Renal cortical epithelial cell (primary cell): ENCODE results near the gene METTL15. TPM values are rescaled to one million over a fixed set of nuclear protein-coding genes. Genes with fewer than 3 reads are reported as not detected.
A peak's percentile ranks its signal among the peaks of the same experiment; 100 is the strongest.
"Not testable (repeated sequence)": the region's sequence is repeated elsewhere in the genome, so short reads cannot be mapped to it uniquely, and the experiment has no call there.

Source experiments
- DNase-seq: peaks from one replicate; pipeline ENCODE4 v3.0.0-alpha.2; 2011; ENCODE audit warnings: low read depth
- total RNA-seq: library from RNA; depleted of rRNA; stranded (reverse); fragments of >200 nt; gene quantifications from 2 replicates; pipeline ENCODE4 v1.2.3, GENCODE V29; 2014

Gene METTL15
- total RNA-seq, result 20.8 and 27.4 TPM in 2 replicates

- peak; percentile 96 for DNase-seq
Measured at GRCh38 chr11:28107750-28108618, at the start of gene METTL15, which contains the start of gene KIF18A. TSS of gene METTL15 (plus strand) at chr11:28108388. CDS start at chr11:28113335, 4,947 bp downstream. TSS of gene KIF18A (minus strand) at chr11:28108156. CDS start at chr11:28097947, 10,209 bp downstream.

- DNase-seq, result no peak
Measured at GRCh38 chr11:28071305-28071704, 36.9 kb upstream of the METTL15 start.

- peak; percentile 3 for DNase-seq
Measured at GRCh38 chr11:28072321-28072720, 35.9 kb upstream of the METTL15 start.

DNA sequence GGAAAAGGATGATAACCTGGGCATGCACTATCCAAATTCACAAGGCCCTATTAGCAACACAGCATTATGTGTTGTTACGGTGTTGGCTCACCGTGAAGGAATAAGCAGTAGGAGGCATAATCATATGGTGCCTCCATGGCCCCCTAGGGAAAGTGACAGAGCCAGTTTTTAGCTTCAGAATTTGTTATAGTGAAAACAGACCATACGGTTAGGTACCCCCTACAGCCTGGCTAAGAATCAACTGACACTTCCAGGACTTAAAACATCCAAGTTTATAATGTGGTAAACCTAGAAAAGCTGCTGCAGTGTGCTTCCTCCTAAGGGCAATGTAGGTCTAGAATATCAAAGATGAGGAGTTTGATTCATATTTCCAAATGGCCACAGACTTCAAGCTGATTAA lies 30.7 kb upstream of the METTL15 start:
- DNase-seq, result no peak

DNA sequence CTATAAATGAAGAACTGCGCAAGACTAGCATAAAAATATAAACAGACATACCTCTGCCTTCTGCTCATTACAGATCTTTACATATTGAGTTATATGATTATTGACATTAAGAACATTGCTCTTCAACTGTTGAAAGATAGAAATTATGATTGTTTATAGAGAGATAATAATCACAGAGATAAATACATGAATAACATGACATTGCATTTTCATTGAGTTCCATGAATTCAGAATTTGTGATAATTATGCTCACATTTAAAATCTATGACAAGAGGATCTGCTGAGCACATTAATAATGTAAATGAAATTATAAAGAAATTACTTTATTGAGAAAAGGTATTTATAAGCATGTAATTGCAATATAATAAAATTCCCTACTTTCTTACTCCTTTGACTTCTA lies 25.1 kb upstream of the METTL15 start:
- no peak for DNase-seq

DNA sequence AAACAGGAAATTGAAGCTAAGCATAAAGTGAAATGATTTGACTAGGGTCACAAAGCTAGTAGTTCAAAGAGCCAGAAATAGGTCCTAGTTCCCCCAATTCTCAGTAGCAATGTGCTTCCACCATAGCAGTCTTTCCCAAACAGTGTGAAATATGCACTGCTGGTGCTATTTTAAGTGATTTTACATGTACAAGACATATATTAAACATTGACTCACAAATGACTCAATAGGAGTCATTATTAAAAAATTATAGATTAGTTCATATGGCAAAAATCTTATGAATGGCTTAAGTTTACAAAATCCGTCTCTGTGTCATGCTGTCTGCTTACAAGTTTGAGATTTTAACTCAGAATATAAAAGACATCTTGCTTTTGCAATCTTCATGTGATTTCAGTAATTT lies 21.6 kb upstream of the METTL15 start:
- DNase-seq, result no peak

GRCh38 chr11:28087192-28087591 lies 21.0 kb upstream of the METTL15 start:
- DNase-seq, result not testable (repeated sequence)

DNA sequence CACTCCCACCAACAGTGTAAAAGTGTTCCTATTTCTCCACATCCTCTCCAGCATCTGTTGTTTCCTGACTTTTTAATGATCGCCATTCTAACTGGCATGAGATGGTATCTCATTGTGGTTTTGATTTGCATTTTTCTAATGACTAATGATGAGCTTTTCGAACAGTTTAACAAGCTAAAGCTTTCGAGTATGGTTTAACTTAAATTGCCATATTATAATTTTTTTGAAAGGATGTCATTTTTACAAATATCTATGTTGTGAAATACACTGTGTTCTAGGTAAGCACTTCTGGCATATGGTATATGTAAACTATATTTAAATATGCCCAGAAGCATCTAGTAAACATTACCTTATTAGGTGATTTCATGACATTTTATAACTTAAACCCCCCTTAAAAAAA lies 20.5 kb upstream of the METTL15 start:
- not testable (repeated sequence) for DNase-seq

- DNase-seq, result no peak
Measured at GRCh38 chr11:28089378-28089777, 18.8 kb upstream of the METTL15 start.

DNA sequence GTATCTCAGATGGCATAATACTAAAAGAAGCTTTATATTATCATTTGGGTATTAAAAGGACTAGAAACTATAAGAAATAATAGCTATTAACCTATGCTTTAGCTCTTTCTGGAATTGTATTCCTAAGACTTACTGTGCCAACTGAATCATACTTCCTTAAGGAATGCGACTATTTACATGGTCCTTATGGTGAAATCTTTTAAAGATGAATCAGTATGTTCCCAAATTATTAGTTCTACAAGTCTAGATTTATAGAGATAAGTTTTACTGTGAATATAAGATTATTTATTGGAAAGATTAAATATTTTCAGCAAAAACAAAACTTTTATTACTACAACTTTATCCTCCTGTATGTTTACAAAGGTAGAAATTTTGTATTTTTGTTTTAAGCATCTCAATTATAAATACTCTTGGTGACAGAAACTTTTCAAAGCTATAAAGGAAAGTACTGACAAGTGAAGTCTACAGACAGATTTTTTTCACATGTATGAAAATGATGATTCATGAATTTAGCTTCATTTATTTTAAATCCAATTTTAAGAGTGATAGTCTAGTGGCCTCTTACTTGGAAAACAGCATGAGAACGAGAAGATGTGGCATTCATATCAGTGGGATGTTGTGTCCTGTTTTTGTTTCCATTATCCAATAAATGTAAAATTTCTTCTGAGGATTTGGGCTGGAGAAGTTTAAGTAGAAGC lies 18.0 kb upstream of the METTL15 start:
- no peak for DNase-seq

- DNase-seq, result no peak
Measured at GRCh38 chr11:28092786-28093185, 15.4 kb upstream of the METTL15 start.

- DNase-seq, result no peak
Measured at GRCh38 chr11:28098257-28098656, 9.9 kb upstream of the METTL15 start.

DNA sequence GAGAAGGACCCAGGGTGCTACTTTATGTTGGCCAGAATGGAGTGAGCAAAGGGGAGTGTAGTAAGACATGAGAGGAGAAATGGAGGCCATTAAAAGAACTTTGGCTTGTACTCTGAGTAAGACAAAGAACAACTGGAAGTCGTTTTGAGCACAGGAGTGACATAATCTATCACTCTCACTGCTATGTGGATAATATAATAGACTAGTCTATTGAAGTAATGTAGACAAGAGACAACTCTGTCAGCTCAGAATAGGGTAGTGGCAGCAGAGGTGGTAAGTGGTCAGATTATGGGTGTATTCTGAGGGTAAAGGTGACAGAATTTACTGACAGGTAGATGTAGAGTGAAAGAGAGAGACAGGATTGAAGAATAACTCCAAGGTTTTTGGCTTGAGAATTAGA lies 8.5 kb upstream of the METTL15 start:
- DNase-seq, result no peak

- DNase-seq, result no peak
Measured at GRCh38 chr11:28100665-28101064, 7.5 kb upstream of the METTL15 start.

GRCh38 chr11:28102300-28102699 lies 5.9 kb upstream of the METTL15 start:
- not testable (repeated sequence) for DNase-seq

DNA sequence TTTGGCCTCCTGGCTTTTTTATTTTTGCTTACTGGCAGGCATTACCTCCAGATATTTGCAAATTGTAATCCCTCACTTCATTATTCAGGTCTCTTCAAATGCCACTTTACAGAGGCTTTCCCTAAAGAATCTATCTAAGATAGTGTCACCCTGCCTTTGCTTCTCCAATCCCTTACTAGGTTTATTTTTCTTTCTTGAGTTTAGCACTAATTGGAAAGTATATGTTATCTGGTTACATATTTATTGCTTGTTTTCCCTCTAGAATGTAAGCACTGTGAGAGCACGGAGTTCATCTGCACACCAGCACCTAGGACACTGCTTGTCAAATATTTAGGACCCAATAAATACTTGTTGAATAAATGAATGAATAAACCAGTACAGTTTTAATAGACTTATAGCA lies 3.8 kb upstream of the METTL15 start:
- DNase-seq, result no peak

DNA sequence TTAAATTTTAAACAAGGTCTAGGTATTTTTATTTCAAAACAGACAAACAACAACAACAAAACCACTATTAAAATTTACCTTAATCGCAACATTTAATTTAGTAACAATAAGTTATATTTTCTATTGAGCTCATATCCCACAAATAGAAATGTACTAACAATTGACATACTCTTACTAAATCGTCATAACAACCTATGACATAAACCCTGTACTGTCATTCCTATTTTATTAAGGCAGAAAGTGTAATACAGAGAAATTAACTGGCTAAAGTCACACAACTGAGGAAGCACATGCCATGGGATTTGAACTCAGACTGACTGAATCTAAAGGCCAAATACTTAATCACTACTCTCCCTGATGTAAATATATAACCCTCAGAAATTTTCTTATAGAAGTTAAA lies 3.2 kb upstream of the METTL15 start:
- no peak for DNase-seq

- no peak for DNase-seq
Measured at GRCh38 chr11:28105869-28106268, 2.3 kb upstream of the METTL15 start.

- DNase-seq, result no peak
Measured at GRCh38 chr11:28106353-28107043, 1.7 kb upstream of the METTL15 start.

DNA sequence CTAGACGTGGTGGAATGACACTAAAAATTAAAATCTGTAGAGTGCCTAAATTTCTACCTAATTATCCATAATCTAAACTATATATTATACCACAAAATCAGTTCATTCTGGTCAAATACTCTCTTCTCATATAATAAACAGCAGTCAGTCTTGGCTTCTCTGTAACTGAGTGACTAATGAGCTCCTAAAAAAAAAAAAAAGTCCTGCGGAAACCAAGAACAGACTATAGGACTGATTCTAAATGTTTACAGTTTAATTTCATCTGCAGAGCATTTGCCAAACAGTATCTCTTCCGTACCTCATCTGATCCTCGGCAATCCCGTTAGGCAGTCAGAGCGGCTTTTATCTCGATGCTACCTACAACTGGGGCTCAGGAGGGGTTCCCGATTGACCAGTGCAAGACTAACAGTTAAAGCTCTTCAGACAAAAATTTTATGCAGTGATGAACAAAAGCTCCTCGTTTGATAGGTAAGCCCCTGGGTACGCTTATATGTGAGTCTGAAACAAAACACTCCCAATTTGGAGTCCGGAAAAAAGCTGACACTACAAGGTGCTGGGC lies 918 bp upstream of the METTL15 start:
- peak; percentile 42 for DNase-seq

DNA sequence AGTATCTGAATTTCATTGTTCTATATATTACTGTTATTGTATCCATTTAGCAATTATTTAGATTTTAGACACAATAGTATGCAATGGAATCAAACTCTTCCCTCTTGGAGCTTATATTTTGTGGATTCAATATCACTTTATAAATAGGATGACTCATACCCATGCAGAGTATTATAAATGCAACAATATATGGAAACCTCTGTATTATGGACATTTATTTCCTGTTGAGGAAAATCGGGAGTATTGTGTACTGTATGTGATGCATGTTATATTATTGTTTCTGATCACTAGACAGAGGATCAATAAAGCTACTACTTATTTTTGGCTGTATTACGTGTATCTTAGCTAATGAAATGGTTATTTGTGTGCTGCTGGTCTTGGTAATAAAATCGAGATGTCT lies 770 bp downstream of the METTL15 start:
- DNase-seq, result no peak
